Large intestine (tissue), 3 donors: ENCODE data around the gene MMP27. TPM values are rescaled to one million over a fixed set of nuclear protein-coding genes. Genes with fewer than 3 reads are reported as not detected.

Experiments used
- DNase-seq, 2 donors: peaks; one replicate each; pipeline versions ENCODE4 v3.0.0 to v3.0.0-alpha.2; 2013
- H3K27ac ChIP-seq: one replicate; pipeline ENCODE4 v1.5.1; 2013; ENCODE audit warnings: low read length
- H3K27me3 ChIP-seq: 2 replicates; pipeline ENCODE4 v1.6.1; 2013; ENCODE audit warnings: low read length; ENCODE audit not compliant: control insufficient read depth, insufficient read depth
- H3K36me3 ChIP-seq: 2 replicates; pipeline ENCODE4 v1.6.1; 2013; ENCODE audit warnings: low read length; ENCODE audit not compliant: control insufficient read depth, insufficient read depth
- H3K4me1 ChIP-seq: one replicate; pipeline ENCODE4 v1.6.1; 2013; ENCODE audit warnings: low read length; ENCODE audit not compliant: control insufficient read depth, insufficient read depth
- H3K4me3 ChIP-seq: one replicate; pipeline ENCODE4 v1.5.1; 2013; ENCODE audit warnings: low read length
- H3K9me3 ChIP-seq: one replicate; pipeline ENCODE4 v1.6.1; 2013; ENCODE audit warnings: mild to moderate bottlenecking, low read depth, low read length, moderate library complexity; ENCODE audit not compliant: control insufficient read depth
- WGBS: methylation state at CpG from one replicate; pipeline ENCODE4 v1.1.5; 2013; ENCODE audit warnings: low lambda C conversion rate; ENCODE audit not compliant: insufficient coverage; 5-methylcytosine and 5-hydroxymethylcytosine counted together
- polyA plus RNA-seq: library from polyadenylated mRNA; unstranded; fragments of 120-200 nt; gene quantifications from one replicate; pipeline ENCODE4 v1.2.1, GENCODE V29; 2013

The MMP27 gene
- polyA plus RNA-seq, 1 donor = 0.24 TPM

- Histone ChIP-seq H3K27me3 (peaks cover 3% of the 10 kb centered on the region), H3K4me1 (no peaks in the 10 kb centered on the region), H3K9me3 (no peaks in the 10 kb centered on the region), H3K4me3 (no peak overlapping the region), H3K27ac (no peak overlapping the region), H3K36me3 (no peaks in the 10 kb centered on the region)
- no CpG with 5 or more reads among the region's 3 CpGs for WGBS
- no peak for DNase-seq
These were observed 1.6 kb downstream of the MMP27 start for GRCh38 chr11:102703826-102704493.

- H3K27me3 ChIP-seq = peaks cover 6% of the 10 kb centered on the region
- H3K36me3 ChIP-seq = no peaks in the 10 kb centered on the region
- WGBS = no CpG with 5 or more reads among the region's 3 CpGs
- H3K4me3 ChIP-seq = no peak overlapping the region
- H3K4me1 ChIP-seq = no peaks in the 10 kb centered on the region
- no peaks in the 10 kb centered on the region for H3K9me3 ChIP-seq
- no peak overlapping the region for H3K27ac ChIP-seq
- no peak for DNase-seq
These were observed 10.4 kb downstream of the MMP27 start for GRCh38 chr11:102695201-102695600.

GRCh38 chr11:102685754-102686153 is 19.8 kb downstream of the MMP27 start:
- no CpG with 5 or more reads among the region's 2 CpGs for WGBS
- Histone ChIP-seq H3K27me3 (no peaks in the 10 kb centered on the region), H3K4me3 (no peak overlapping the region), H3K9me3 (no peaks in the 10 kb centered on the region), H3K27ac (no peak overlapping the region), H3K4me1 (no peaks in the 10 kb centered on the region), H3K36me3 (no peaks in the 10 kb centered on the region)
- DNase-seq = no peak

GRCh38 chr11:102685338-102685737 is 20.2 kb downstream of the MMP27 start:
- no peak overlapping the region for H3K27ac ChIP-seq
- no peaks in the 10 kb centered on the region for H3K36me3 ChIP-seq
- H3K4me1 ChIP-seq = no peaks in the 10 kb centered on the region
- H3K4me3 ChIP-seq = no peak overlapping the region
- H3K9me3 ChIP-seq = no peaks in the 10 kb centered on the region
- WGBS = 87% methylated on average over 3 of the region's 3 CpGs
- no peaks in the 10 kb centered on the region for H3K27me3 ChIP-seq
- no peak for DNase-seq

- Histone ChIP-seq H3K4me3 (no peak overlapping the region), H3K4me1 (no peaks in the 10 kb centered on the region), H3K36me3 (no peaks in the 10 kb centered on the region), H3K9me3 (no peaks in the 10 kb centered on the region), H3K27me3 (no peaks in the 10 kb centered on the region), H3K27ac (no peak overlapping the region)
- WGBS = no CpG with 5 or more reads among the region's 4 CpGs
- DNase-seq = no peak
These were observed 22.3 kb downstream of the MMP27 start for GRCh38 chr11:102683277-102683676.

- H3K4me3 ChIP-seq = no peak overlapping the region
- no peak overlapping the region for H3K27ac ChIP-seq
- no peaks in the 10 kb centered on the region for H3K36me3 ChIP-seq
- WGBS = 60% methylated on average over 1 of the region's 1 CpG
- H3K27me3 ChIP-seq = no peaks in the 10 kb centered on the region
- DNase-seq = no peak
- no peaks in the 10 kb centered on the region for H3K4me1 ChIP-seq
- H3K9me3 ChIP-seq = no peaks in the 10 kb centered on the region
These were observed 24.6 kb downstream of the MMP27 start for GRCh38 chr11:102680945-102681344.

GRCh38 chr11:102678022-102678421 is 27.5 kb downstream of the MMP27 start:
- Histone ChIP-seq H3K9me3 (no peaks in the 10 kb centered on the region), H3K4me3 (no peak overlapping the region), H3K4me1 (no peaks in the 10 kb centered on the region), H3K27me3 (no peaks in the 10 kb centered on the region), H3K27ac (no peak overlapping the region), H3K36me3 (no peaks in the 10 kb centered on the region)
- DNase-seq = no peak
- WGBS = no CpG with 5 or more reads among the region's 2 CpGs

- Histone ChIP-seq H3K4me3 (no peak overlapping the region), H3K9me3 (no peaks in the 10 kb centered on the region), H3K4me1 (no peaks in the 10 kb centered on the region), H3K27ac (no peak overlapping the region), H3K36me3 (no peaks in the 10 kb centered on the region), H3K27me3 (no peaks in the 10 kb centered on the region)
- WGBS = no CpG with 5 or more reads among the region's 2 CpGs
- no peak for DNase-seq
These were observed 29.5 kb downstream of the MMP27 start for GRCh38 chr11:102676084-102676483.

- Histone ChIP-seq H3K4me3 (no peak overlapping the region), H3K27ac (no peak overlapping the region), H3K36me3 (no peaks in the 10 kb centered on the region), H3K27me3 (no peaks in the 10 kb centered on the region), H3K9me3 (no peaks in the 10 kb centered on the region), H3K4me1 (no peaks in the 10 kb centered on the region)
- 76% methylated on average over 3 of the region's 3 CpGs for WGBS
- no peak for DNase-seq
These were observed 35.9 kb downstream of the MMP27 start for GRCh38 chr11:102669664-102670063.

- H3K4me3 ChIP-seq = no peak overlapping the region
- peaks cover 2% of the 10 kb centered on the region for H3K9me3 ChIP-seq
- H3K36me3 ChIP-seq = no peaks in the 10 kb centered on the region
- H3K4me1 ChIP-seq = no peaks in the 10 kb centered on the region
- H3K27me3 ChIP-seq = no peaks in the 10 kb centered on the region
- 8% methylated on average over 2 of the region's 4 CpGs for WGBS
- peak; percentile 34 to 50 for DNase-seq
- no peak overlapping the region for H3K27ac ChIP-seq
These were observed 39.1 kb downstream of the MMP27 start for GRCh38 chr11:102666331-102666957.
